Stimulated activated CD4-positive, alpha-beta T cell treated with anti-CD3 and anti-CD28 coated beads, Interleukin-2, amount 100 ng/mL, for 48 hours (primary cell): Measurements from ENCODE around the gene GNPDA1.

Source experiments
- DNase-seq, 2 donors: peaks; one replicate each; pipeline ENCODE4 v3.0.0-alpha.2; 2020

The GNPDA1 gene

GRCh38 chr5:141989720-141990119, 23.1 kb downstream of the GNPDA1 start:
- no peak for DNase-seq

GRCh38 chr5:141986072-141986471, 26.8 kb downstream of the GNPDA1 start:
- no peak for DNase-seq

- no peak for DNase-seq
Observed at GRCh38 chr5:141982626-141983025, 30.2 kb downstream of the GNPDA1 start.

GRCh38 chr5:141978389-141978788, 34.4 kb downstream of the GNPDA1 start:
- DNase-seq = no peak

GRCh38 chr5:141976176-141976575, 36.7 kb downstream of the GNPDA1 start:
- DNase-seq = no peak

GRCh38 chr5:141973871-141974595, 38.8 kb downstream of the GNPDA1 start:
- no peak for DNase-seq

- no peak for DNase-seq
Observed at GRCh38 chr5:141969783-141970771, 42.8 kb downstream of the GNPDA1 start.

- peak; percentile 91 to 94 for DNase-seq
Observed at GRCh38 chr5:141968914-141969608, 43.8 kb downstream of the GNPDA1 start, which contains the start of gene RNF14. Gene RNF14 (plus strand): TSS chr5:141969105. CDS start chr5:141973589, 4,484 bp downstream.

GRCh38 chr5:141966963-141967333, 45.9 kb downstream of the GNPDA1 start:
- DNase-seq = no peak

- DNase-seq = no peak
Observed at GRCh38 chr5:141966275-141966962, 46.4 kb downstream of the GNPDA1 start.

- no peak for DNase-seq
Observed at GRCh38 chr5:141965071-141965470, 47.8 kb downstream of the GNPDA1 start.

GRCh38 chr5:141963701-141964100, 49.1 kb downstream of the GNPDA1 start:
- DNase-seq = no peak

- DNase-seq = no peak
Observed at GRCh38 chr5:141961466-141961865, 51.4 kb downstream of the GNPDA1 start.

GRCh38 chr5:141960449-141961323, 52.1 kb downstream of the GNPDA1 start:
- peak; percentile 92 to 96 for DNase-seq

- peak in 1 of 2 donors; percentile 23 for DNase-seq
Observed at GRCh38 chr5:141960018-141960417, 52.8 kb downstream of the GNPDA1 start.

GRCh38 chr5:141958546-141959172, 54.2 kb downstream of the GNPDA1 start:
- DNase-seq = peak in 1 of 2 donors; percentile 14

GRCh38 chr5:141958113-141958512, 54.7 kb downstream of the GNPDA1 start, which contains the start of gene PCDH12:
Gene PCDH12 (minus strand): TSS chr5:141958202. CDS start chr5:141957851, 351 bp downstream.
- DNase-seq = no peak

- no peak for DNase-seq
Observed at GRCh38 chr5:141957367-141957996, 55.3 kb downstream of the GNPDA1 start.

GRCh38 chr5:141954194-141954593, 58.6 kb downstream of the GNPDA1 start:
- DNase-seq = no peak

GRCh38 chr5:141952020-141952419, 60.8 kb downstream of the GNPDA1 start:
- DNase-seq = no peak
